ENCODE data around the gene RHEB. TPM values are rescaled to one million over a fixed set of nuclear protein-coding genes. Genes with fewer than 3 reads are reported as not detected.

Gene RHEB
- total RNA-seq, 1 experiment from 2014 or later, result 114 TPM

DNA sequence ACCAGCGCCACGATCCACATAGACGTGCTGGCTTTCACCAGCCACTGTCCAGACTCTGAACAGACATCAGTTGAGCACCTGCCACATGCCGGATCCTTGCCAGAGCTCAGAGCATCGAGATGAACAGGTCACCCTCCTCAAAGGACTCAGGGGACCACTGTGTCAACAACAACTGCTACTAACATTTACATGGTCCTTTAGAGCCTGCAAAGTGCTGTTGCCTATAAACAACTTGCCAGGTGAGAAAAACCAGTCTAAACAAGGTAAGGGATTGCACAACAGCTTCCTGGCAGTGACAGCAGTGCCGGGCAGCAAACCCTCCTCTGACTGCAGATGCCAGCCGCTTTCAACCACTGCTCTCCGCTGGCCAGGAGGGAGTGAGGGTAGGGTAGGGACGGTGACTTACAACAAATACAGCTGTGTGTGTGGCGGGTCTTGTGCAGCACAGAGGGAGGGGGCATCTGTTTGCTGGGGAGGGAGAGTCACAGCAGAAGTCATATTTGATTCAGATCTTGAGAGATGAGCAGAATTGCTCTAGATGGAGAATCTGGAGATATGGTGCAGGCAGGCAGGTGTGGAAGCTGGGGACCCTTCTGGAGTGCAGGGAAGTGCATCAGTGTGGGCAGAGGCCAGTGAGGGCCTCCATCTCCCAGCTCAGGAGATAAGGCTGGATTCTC, 32.8 kb upstream of the RHEB start:
- Mint-ChIP-seq H3K27ac (peak overlapping the region in 2 of 3 experiments; percentile 40 to 64; a peak in 2 of 7 replicates), H3K4me3 (no peak overlapping the region), H3K4me1 (peaks cover 9 to 24% of the 10 kb centered on the region in 2 experiments), H3K36me3 (ENCODE audit: insufficient read depth in 1 of 3, low read depth in 3 of 3) (no peaks in the 10 kb centered on the region; a peak in 2 of 7 replicates), H3K27me3 (ENCODE audit: low read depth) (peaks cover 2% of the 10 kb centered on the region; the same call in 1 of the 2 replicates), H3K9me3 (no peaks in the 10 kb centered on the region; a peak in 1 of 5 replicates)
- H4K91ac ChIP-seq (ENCODE audit: insufficient read length, low read depth, low read length), result no peak overlapping the region
- no peak overlapping the region for H2BK20ac ChIP-seq (ENCODE audit: low read depth, low read length, poor library complexity, severe bottlenecking)
- TF ChIP-seq, protein P1, sequence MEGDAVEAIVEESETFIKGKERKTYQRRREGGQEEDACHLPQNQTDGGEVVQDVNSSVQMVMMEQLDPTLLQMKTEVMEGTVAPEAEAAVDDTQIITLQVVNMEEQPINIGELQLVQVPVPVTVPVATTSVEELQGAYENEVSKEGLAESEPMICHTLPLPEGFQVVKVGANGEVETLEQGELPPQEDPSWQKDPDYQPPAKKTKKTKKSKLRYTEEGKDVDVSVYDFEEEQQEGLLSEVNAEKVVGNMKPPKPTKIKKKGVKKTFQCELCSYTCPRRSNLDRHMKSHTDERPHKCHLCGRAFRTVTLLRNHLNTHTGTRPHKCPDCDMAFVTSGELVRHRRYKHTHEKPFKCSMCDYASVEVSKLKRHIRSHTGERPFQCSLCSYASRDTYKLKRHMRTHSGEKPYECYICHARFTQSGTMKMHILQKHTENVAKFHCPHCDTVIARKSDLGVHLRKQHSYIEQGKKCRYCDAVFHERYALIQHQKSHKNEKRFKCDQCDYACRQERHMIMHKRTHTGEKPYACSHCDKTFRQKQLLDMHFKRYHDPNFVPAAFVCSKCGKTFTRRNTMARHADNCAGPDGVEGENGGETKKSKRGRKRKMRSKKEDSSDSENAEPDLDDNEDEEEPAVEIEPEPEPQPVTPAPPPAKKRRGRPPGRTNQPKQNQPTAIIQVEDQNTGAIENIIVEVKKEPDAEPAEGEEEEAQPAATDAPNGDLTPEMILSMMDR (conservative IDR thresholded peaks at IDR 0.05), result no peak
- WGBS (ENCODE audit: extremely low coverage, insufficient read length, low lambda C conversion rate), result no CpG with 5 or more reads among the region's 10 CpGs
- no peak overlapping the region for H3T11ph ChIP-seq (ENCODE audit: low read length)
- no peaks in the 10 kb centered on the region for H3K27me3 ChIP-seq (ENCODE audit: insufficient read depth, low read length)
- H2AFZ ChIP-seq (ENCODE audit: low read length), result no peak overlapping the region
- no peak overlapping the region for H2BK5ac ChIP-seq (ENCODE audit: insufficient read length, low read length)
- no peak for DNase-seq
- no peak overlapping the region for H4K5ac ChIP-seq (ENCODE audit: insufficient read length, low read depth, low read length)
- H3K23ac ChIP-seq (ENCODE audit: insufficient read length, low read depth, low read length), result no peak overlapping the region
- H2BK15ac ChIP-seq (ENCODE audit: low read depth, low read length), result no peak overlapping the region
- no peak overlapping the region for H3K18ac ChIP-seq (ENCODE audit: insufficient read length, low read depth, low read length)
- H3K79me1 ChIP-seq (ENCODE audit: insufficient read depth, low read depth, low read length, poor library complexity, severe bottlenecking), result no peaks in the 10 kb centered on the region
- no peak overlapping the region for H2BK120ac ChIP-seq (ENCODE audit: low read depth, low read length, poor library complexity, severe bottlenecking)
- H3K9ac ChIP-seq (ENCODE audit: extremely low read depth, insufficient read length, low read length), result no peak overlapping the region
- H3K23me2 ChIP-seq (ENCODE audit: insufficient read length, low read depth, low read length, poor library complexity, severe bottlenecking), result no peaks in the 10 kb centered on the region
- H4K20me1 ChIP-seq (ENCODE audit: control insufficient read depth, insufficient read depth, insufficient read length), result no peaks in the 10 kb centered on the region
- H3K56ac ChIP-seq (ENCODE audit: insufficient read length, low read depth, low read length), result no peak overlapping the region
- no peak overlapping the region for H4K8ac ChIP-seq (replicated peaks; ENCODE audit: insufficient read length, low read depth, low read length)
- no peaks in the 10 kb centered on the region for H3K4me1 ChIP-seq (ENCODE audit: insufficient read depth, low read length)
- H2BK12ac ChIP-seq (ENCODE audit: insufficient read length, low read depth, low read length), result no peak overlapping the region
- H3K79me2 ChIP-seq (ENCODE audit: insufficient read depth, low read length), result no peaks in the 10 kb centered on the region
- H3K4me2 ChIP-seq (ENCODE audit: insufficient read depth, insufficient read length, low read length), result no peak overlapping the region
- no peak overlapping the region for H3K27ac ChIP-seq (ENCODE audit: insufficient read length, low read depth, low read length)
- no peak overlapping the region for H3K14ac ChIP-seq (ENCODE audit: insufficient read depth, low read length)
- no peak overlapping the region for H3K4ac ChIP-seq (ENCODE audit: low read depth, low read length)
- H2AK5ac ChIP-seq (ENCODE audit: insufficient read length, low read length), result no peak overlapping the region
- no peaks in the 10 kb centered on the region for H3K9me3 ChIP-seq (ENCODE audit: control insufficient read depth, low read depth, low read length)

Measured in H9 (cell line).